K562 (cell line): Measurements from ENCODE around the gene RPL28. TPM values are rescaled to one million over a fixed set of nuclear protein-coding genes. Genes with fewer than 3 reads are reported as not detected.

ENCODE experiments used
- BCL6 ChIP-seq: fragments of 250-450 bp; sonication (Bioruptor Pico); IDR thresholded peaks from 2 replicates; pipeline ENCODE4 v1.4.0; 2020
- CBX3 ChIP-seq, 2 experiments: IDR thresholded peaks; 1 replicate in 1 of 2; 2 replicates in 1 of 2; pipeline ENCODE4 v1.6.1; 2012; ENCODE audit warnings: inconsistent platforms in 2 of 2, low read length in 2 of 2, borderline replicate concordance in 1 of 2, control low read depth in 1 of 2
- CHD4 ChIP-seq: fragments of 200-600 bp; sonication (generic); IDR thresholded peaks from 3 replicates; pipeline ENCODE4 v1.6.1; 2012; ENCODE audit warnings: low read depth, mild to moderate bottlenecking, mixed read lengths, low read length, inconsistent platforms; ENCODE audit not compliant: insufficient read depth, insufficient replicate concordance, poor library complexity, severe bottlenecking
- CTBP1 ChIP-seq: fragments of 450-650 bp; IDR thresholded peaks from 2 replicates; pipeline ENCODE4 v1.6.1; 2016; ENCODE audit warnings: borderline replicate concordance
- DPF2 ChIP-seq: fragments of 450-650 bp; IDR thresholded peaks from 2 replicates; pipeline ENCODE4 v1.6.1; 2016
- ETV5 ChIP-seq: sonication (generic); formaldehyde crosslinking; IDR thresholded peaks from 2 replicates; pipeline ENCODE4 v1.4.0; 2020; ENCODE audit warnings: low read depth, mild to moderate bottlenecking, missing genetic modification reagents
- GATA2 ChIP-seq: sonication (generic); formaldehyde crosslinking; IDR thresholded peaks from 2 replicates; pipeline ENCODE4 v1.4.0; 2020; ENCODE audit warnings: mild to moderate bottlenecking, missing genetic modification reagents
- MCM3 ChIP-seq: fragments of 450-650 bp; IDR thresholded peaks from 2 replicates; pipeline ENCODE4 v1.6.1; 2016
- MTA3 ChIP-seq: fragments of 450-650 bp; formaldehyde crosslinking; IDR thresholded peaks from 2 replicates; pipeline ENCODE4 v1.6.1; 2017; ENCODE audit warnings: mild to moderate bottlenecking, borderline replicate concordance
- MXD1 ChIP-seq: fragments of 250-450 bp; sonication (Bioruptor Pico); IDR thresholded peaks from 2 replicates; pipeline ENCODE4 v1.8.0; 2021; ENCODE audit warnings: borderline replicate concordance, mild to moderate bottlenecking, moderate library complexity; ENCODE audit not compliant: poor library complexity, severe bottlenecking
- NCOA4 ChIP-seq: fragments of 450-650 bp; IDR thresholded peaks from 2 replicates; pipeline ENCODE4 v1.6.1; 2018; ENCODE audit warnings: mild to moderate bottlenecking; ENCODE audit not compliant: partially characterized antibody
- RNF219 ChIP-seq: fragments of 250-450 bp; sonication (Bioruptor Pico); IDR thresholded peaks from 2 replicates; pipeline ENCODE4 v1.5.0; 2022; ENCODE audit warnings: mild to moderate bottlenecking
- SMARCC2 ChIP-seq: fragments of 450-650 bp; IDR thresholded peaks from 2 replicates; pipeline ENCODE4 v1.6.1; 2017; ENCODE audit warnings: antibody characterized with exemption, moderate library complexity, mild to moderate bottlenecking, low read depth
- SNIP1 ChIP-seq: fragments of 450-650 bp; IDR thresholded peaks from 2 replicates; pipeline ENCODE4 v1.7.1; 2017; ENCODE audit warnings: low read depth, mild to moderate bottlenecking
- STAT5B ChIP-seq: fragments of 250-450 bp; sonication (Bioruptor Pico); IDR thresholded peaks from 2 replicates; pipeline ENCODE4 v1.8.0; 2021; ENCODE audit warnings: mild to moderate bottlenecking, inconsistent platforms
- TAL1 ChIP-seq: fragments of 450-650 bp; IDR thresholded peaks from 2 replicates; pipeline ENCODE4 v1.6.1; 2016; ENCODE audit warnings: mild to moderate bottlenecking
- XRCC3 ChIP-seq: fragments of 450-650 bp; IDR thresholded peaks from 2 replicates; pipeline ENCODE4 v1.6.1; 2017; ENCODE audit warnings: mild to moderate bottlenecking, moderate library complexity
- ZBTB7A ChIP-seq: IDR thresholded peaks from 2 replicates; pipeline ENCODE4 v1.6.1; 2011; ENCODE audit warnings: low read depth, mild to moderate bottlenecking, low read length, moderate library complexity, borderline replicate concordance; ENCODE audit not compliant: control insufficient read depth
- ZC3H11A ChIP-seq: IDR thresholded peaks from 2 replicates; pipeline ENCODE4 v1.6.1; 2012; ENCODE audit warnings: low read depth, low read length, improper control_type of control experiment
- ZC3H4 ChIP-seq: sonication (generic); formaldehyde crosslinking; IDR thresholded peaks from 2 replicates; pipeline ENCODE4 v1.9.0; 2021; ENCODE audit warnings: missing genetic modification reagents, borderline replicate concordance
- ZNF347 ChIP-seq: fragments of 450-650 bp; formaldehyde crosslinking; IDR thresholded peaks from 2 replicates; pipeline ENCODE4 v1.4.0; 2020; ENCODE audit warnings: low read depth, mild to moderate bottlenecking, moderate library complexity
- polyA plus RNA-seq, 8 experiments: library from polyadenylated mRNA; depleted of rRNA in 4 of 8; stranded (reverse) in 5 of 8; unstranded in 3 of 8; fragments of >200 nt; fragmentation: Nextera tagmentation in 2 of 8; fragmentation: Illumina TruSeq in 1 of 8; extraction: Ambion mirVana in 2 of 8; extraction: Trizol in 1 of 8; gene quantifications; 2 replicates each; pipeline versions ENCODE4 v1.2.1 to v1.2.3, GENCODE V29; 2011 to 2014; ENCODE audit warnings: inconsistent platforms in 1 of 8, missing spikeins in 1 of 8
- total RNA-seq, 7 experiments: library from RNA; depleted of rRNA in 6 of 7; stranded (reverse); fragments of >200 nt in 6 of 7; fragmentation: Illumina TruSeq in 2 of 7; extraction: Trizol in 2 of 7; gene quantifications; 2 replicates each; pipeline versions ENCODE4 v1.2.1 to v1.2.3, GENCODE V29; 2011 to 2021; ENCODE audit warnings: low replicate concordance in 1 of 7
- TF ChIP-seq, protein P1 (sequence below): sonication (generic); formaldehyde crosslinking; IDR thresholded peaks from 2 replicates; pipeline ENCODE4 v1.8.0; 2022; ENCODE audit warnings: mild to moderate bottlenecking, low read depth, missing genetic modification reagents
- TF ChIP-seq, protein P2 (sequence below), 2 experiments: IDR thresholded peaks; 2 replicates each; pipeline ENCODE4 v1.6.1; 2012; ENCODE audit warnings: improper control_type of control experiment in 2 of 2, low read depth in 2 of 2, low read length in 2 of 2, borderline replicate concordance in 1 of 2

Gene RPL28
- total and polyA plus RNA-seq, 9 of the 15 experiments (the other 6 are each of a cell fraction or from before 2014, with no cell fraction given): 124 to 3,106 (median 622) TPM

DNA sequence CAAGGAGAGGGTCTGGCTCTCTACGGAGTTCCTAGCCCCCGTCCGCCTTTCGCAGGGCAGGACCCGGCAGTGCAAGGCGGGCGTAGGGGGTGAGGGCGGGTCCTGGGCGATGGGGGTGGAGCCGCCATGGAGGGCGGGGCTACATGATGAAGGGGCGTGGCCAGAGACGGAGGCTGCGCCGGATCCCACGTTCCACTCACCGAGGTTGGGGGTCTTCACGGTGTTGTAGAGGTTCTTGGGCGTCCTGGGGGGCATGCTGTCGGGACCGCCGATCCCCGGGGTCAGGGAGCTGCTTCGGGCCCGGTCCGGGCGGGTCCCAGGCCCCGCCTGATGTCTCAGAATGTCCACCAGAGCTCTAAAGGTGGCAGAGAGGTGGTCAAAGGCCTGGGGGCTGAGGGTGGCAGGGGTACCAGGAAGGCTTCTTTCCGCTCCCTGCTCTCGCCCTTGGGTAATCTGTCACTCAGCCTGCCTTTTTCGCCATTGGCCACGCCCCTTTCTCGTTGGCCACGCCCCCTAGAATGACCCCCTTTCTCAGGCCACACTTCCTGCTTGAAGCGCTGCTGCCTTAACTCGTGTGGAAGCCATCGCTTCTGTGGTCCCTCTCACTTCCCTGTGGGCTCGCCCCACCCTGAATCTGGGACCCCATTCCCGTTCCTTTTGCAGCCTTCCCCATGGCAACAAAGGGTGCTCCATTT lies 54.8 kb downstream of the RPL28 start (continued):
- TF ChIP-seq CBX3 (IDR thresholded peaks at IDR 0.05; ENCODE audit: borderline replicate concordance in 1 of 2, low read length in 2 of 2) (0 out of 3 replicates have a peak, but pooled peaks of 1 of the 2 experiments have one; percentile 22), DPF2 (0 out of 2 replicates have a peak, but pooled peaks have one; percentile 35), TAL1 (no peak), MTA3 (peak; percentile 68; the same call in 1 of the 2 replicates), GATA2 (CRISPR knock-in tag) (no peak), ETV5 (CRISPR knock-in tag) (no peak), ZC3H4 (CRISPR knock-in tag) (no peak), ZBTB7A (peak; percentile 87; the same call in 1 of the 2 replicates), CTBP1 (0 out of 2 replicates have a peak, but pooled peaks have one; percentile 5), RNF219 (no peak), SNIP1 (no peak), MXD1 (CRISPR knock-in tag) (no peak), MCM3 (no peak), NCOA4 (no peak), STAT5B (CRISPR knock-in tag) (no peak), XRCC3 (no peak), ZC3H11A (no peak), SMARCC2 (no peak), ZNF347 (CRISPR knock-in tag) (no peak), CHD4 (no peak), BCL6 (no peak)
- TF ChIP-seq, protein P1, sequence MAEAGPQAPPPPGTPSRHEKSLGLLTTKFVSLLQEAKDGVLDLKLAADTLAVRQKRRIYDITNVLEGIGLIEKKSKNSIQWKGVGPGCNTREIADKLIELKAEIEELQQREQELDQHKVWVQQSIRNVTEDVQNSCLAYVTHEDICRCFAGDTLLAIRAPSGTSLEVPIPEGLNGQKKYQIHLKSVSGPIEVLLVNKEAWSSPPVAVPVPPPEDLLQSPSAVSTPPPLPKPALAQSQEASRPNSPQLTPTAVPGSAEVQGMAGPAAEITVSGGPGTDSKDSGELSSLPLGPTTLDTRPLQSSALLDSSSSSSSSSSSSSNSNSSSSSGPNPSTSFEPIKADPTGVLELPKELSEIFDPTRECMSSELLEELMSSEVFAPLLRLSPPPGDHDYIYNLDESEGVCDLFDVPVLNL: no peak
- TF ChIP-seq, protein P2, sequence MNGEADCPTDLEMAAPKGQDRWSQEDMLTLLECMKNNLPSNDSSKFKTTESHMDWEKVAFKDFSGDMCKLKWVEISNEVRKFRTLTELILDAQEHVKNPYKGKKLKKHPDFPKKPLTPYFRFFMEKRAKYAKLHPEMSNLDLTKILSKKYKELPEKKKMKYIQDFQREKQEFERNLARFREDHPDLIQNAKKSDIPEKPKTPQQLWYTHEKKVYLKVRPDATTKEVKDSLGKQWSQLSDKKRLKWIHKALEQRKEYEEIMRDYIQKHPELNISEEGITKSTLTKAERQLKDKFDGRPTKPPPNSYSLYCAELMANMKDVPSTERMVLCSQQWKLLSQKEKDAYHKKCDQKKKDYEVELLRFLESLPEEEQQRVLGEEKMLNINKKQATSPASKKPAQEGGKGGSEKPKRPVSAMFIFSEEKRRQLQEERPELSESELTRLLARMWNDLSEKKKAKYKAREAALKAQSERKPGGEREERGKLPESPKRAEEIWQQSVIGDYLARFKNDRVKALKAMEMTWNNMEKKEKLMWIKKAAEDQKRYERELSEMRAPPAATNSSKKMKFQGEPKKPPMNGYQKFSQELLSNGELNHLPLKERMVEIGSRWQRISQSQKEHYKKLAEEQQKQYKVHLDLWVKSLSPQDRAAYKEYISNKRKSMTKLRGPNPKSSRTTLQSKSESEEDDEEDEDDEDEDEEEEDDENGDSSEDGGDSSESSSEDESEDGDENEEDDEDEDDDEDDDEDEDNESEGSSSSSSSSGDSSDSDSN (IDR thresholded peaks at IDR 0.05; ENCODE audit: borderline replicate concordance in 1 of 2, low read depth in 2 of 2, low read length in 2 of 2): no peak
